K562 (cell line): Measurements from ENCODE around the gene THSD8. TPM values are rescaled to one million over a fixed set of nuclear protein-coding genes. Genes with fewer than 3 reads are reported as not detected.

Experiments
- DMBX1 ChIP-seq: fragments of 250-450 bp; sonication (Bioruptor Pico); IDR thresholded peaks from 2 replicates; pipeline ENCODE4 v1.8.0; 2022; ENCODE audit warnings: inconsistent platforms, mild to moderate bottlenecking, moderate library complexity, borderline replicate concordance
- FOXA1 ChIP-seq: fragments of 450-650 bp; IDR thresholded peaks from 2 replicates; pipeline ENCODE4 v1.6.1; 2016; ENCODE audit warnings: mild to moderate bottlenecking, borderline replicate concordance
- GATAD2B ChIP-seq: fragments of 450-650 bp; IDR thresholded peaks from 2 replicates; pipeline ENCODE4 v1.6.1; 2017; ENCODE audit warnings: mild to moderate bottlenecking, borderline replicate concordance
- ILF3 ChIP-seq: fragments of 450-650 bp; IDR thresholded peaks from 2 replicates; pipeline ENCODE4 v1.6.1; 2018; ENCODE audit warnings: antibody characterized with exemption, mild to moderate bottlenecking, moderate library complexity, borderline replicate concordance
- KDM1A ChIP-seq, 2 experiments: fragments of 450-650 bp; IDR thresholded peaks; 2 replicates each; pipeline ENCODE4 v1.6.1; 2016; ENCODE audit warnings: mild to moderate bottlenecking in 2 of 2
- MECOM ChIP-seq: fragments of 250-450 bp; sonication (Bioruptor Pico); IDR thresholded peaks from 2 replicates; pipeline ENCODE4 v1.8.0; 2022; ENCODE audit warnings: inconsistent platforms
- MEIS2 ChIP-seq: fragments of 450-650 bp; IDR thresholded peaks from 2 replicates; pipeline ENCODE4 v1.6.1; 2014; ENCODE audit warnings: mild to moderate bottlenecking; ENCODE audit not compliant: partially characterized antibody
- MYC ChIP-seq, 2 experiments: fragments of 250-450 bp in 1 of 2; sonication (Bioruptor Pico) in 1 of 2; IDR thresholded peaks; 2 replicates each; pipeline versions ENCODE4 v1.5.1 to v1.6.1; 2012 to 2021; ENCODE audit warnings: low read depth in 2 of 2, borderline replicate concordance in 1 of 2, improper control_type of control experiment in 1 of 2, low read length in 1 of 2, mild to moderate bottlenecking in 1 of 2, moderate library complexity in 1 of 2
- NCOA2 ChIP-seq, 2 experiments: fragments of 450-650 bp; IDR thresholded peaks; 2 replicates each; pipeline ENCODE4 v1.6.1; 2018; ENCODE audit warnings: mild to moderate bottlenecking in 2 of 2, moderate library complexity in 1 of 2; ENCODE audit not compliant: partially characterized antibody in 2 of 2
- PRMT5 ChIP-seq: sonication (generic); formaldehyde crosslinking; IDR thresholded peaks from 2 replicates; pipeline ENCODE4 v1.5.0; 2020; ENCODE audit warnings: missing genetic modification reagents
- SMARCA5 ChIP-seq: fragments of 450-650 bp; IDR thresholded peaks from 2 replicates; pipeline ENCODE4 v1.6.1; 2016
- SMC3 ChIP-seq: conservative IDR thresholded peaks from 2 replicates; pipeline ENCODE4 v1.6.1; 2011; ENCODE audit warnings: low read depth, low read length, improper control_type of control experiment; ENCODE audit not compliant: insufficient read depth
- SP2 ChIP-seq: IDR thresholded peaks from 2 replicates; pipeline ENCODE4 v1.6.1; 2011; ENCODE audit warnings: mild to moderate bottlenecking, low read depth, low read length, moderate library complexity; ENCODE audit not compliant: poor library complexity, severe bottlenecking; ENCODE audit errors: extremely low read depth
- ZBTB1 ChIP-seq: sonication (generic); formaldehyde crosslinking; IDR thresholded peaks from 2 replicates; pipeline ENCODE4 v1.8.1; 2023; ENCODE audit warnings: missing genetic modification reagents, low read depth, mild to moderate bottlenecking, borderline replicate concordance
- ZFP36 ChIP-seq: fragments of 150-350 bp; IDR thresholded peaks from 2 replicates; pipeline ENCODE4 v1.6.1; 2018; ENCODE audit warnings: low read length, low read depth; ENCODE audit not compliant: partially characterized antibody
- ZNF184 ChIP-seq: sonication (generic); formaldehyde crosslinking; IDR thresholded peaks from 2 replicates; pipeline ENCODE4 v1.5.0; 2020; ENCODE audit warnings: missing genetic modification reagents
- ZNF717 ChIP-seq: fragments of 250-450 bp; sonication (Bioruptor Pico); IDR thresholded peaks from 2 replicates; pipeline ENCODE4 v1.5.0; 2021
- ZNF79 ChIP-seq: fragments of 250-450 bp; sonication (Bioruptor Pico); IDR thresholded peaks from 2 replicates; pipeline ENCODE4 v1.4.0; 2020; ENCODE audit warnings: low read depth, mild to moderate bottlenecking, moderate library complexity
- polyA plus RNA-seq, 8 experiments: library from polyadenylated mRNA; depleted of rRNA in 4 of 8; stranded (reverse) in 5 of 8; unstranded in 3 of 8; fragments of >200 nt; fragmentation: Nextera tagmentation in 2 of 8; fragmentation: Illumina TruSeq in 1 of 8; extraction: Ambion mirVana in 2 of 8; extraction: Trizol in 1 of 8; gene quantifications; 2 replicates each; pipeline versions ENCODE4 v1.2.1 to v1.2.3, GENCODE V29; 2011 to 2014; ENCODE audit warnings: inconsistent platforms in 1 of 8, missing spikeins in 1 of 8
- total RNA-seq, 7 experiments: library from RNA; depleted of rRNA in 6 of 7; stranded (reverse); fragments of >200 nt in 6 of 7; fragmentation: Illumina TruSeq in 2 of 7; extraction: Trizol in 2 of 7; gene quantifications; 2 replicates each; pipeline versions ENCODE4 v1.2.1 to v1.2.3, GENCODE V29; 2011 to 2021; ENCODE audit warnings: low replicate concordance in 1 of 7
- TF ChIP-seq, protein P1 (sequence below): fragments of 450-650 bp; IDR thresholded peaks from 2 replicates; pipeline ENCODE4 v1.7.1; 2018; ENCODE audit warnings: mild to moderate bottlenecking, low read depth; ENCODE audit not compliant: partially characterized antibody
- TF ChIP-seq, protein P2 (sequence below): fragments of 450-650 bp; IDR thresholded peaks from 2 replicates; pipeline ENCODE4 v1.6.1; 2016; ENCODE audit warnings: low read depth

The THSD8 gene
- total and polyA plus RNA-seq, 9 of the 15 experiments (the other 6 are each of a cell fraction or from before 2014, with no cell fraction given) = 8.4 to 42.4 (median 19.9) TPM; not detected in 2

DNA sequence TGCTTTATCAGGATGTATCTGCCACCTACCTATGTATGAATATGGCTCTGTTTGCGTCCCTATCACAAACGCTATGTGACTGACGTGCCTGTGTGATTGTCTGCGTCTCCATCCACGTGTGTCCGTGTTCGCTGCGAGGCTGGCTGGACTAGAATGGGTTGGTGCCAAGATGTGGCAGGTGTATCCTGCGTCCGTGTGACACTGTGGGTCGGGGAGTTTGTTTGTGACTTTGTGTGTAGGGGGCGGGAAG, 19.8 kb upstream of the THSD8 start (continued):
- TF ChIP-seq, protein P1, sequence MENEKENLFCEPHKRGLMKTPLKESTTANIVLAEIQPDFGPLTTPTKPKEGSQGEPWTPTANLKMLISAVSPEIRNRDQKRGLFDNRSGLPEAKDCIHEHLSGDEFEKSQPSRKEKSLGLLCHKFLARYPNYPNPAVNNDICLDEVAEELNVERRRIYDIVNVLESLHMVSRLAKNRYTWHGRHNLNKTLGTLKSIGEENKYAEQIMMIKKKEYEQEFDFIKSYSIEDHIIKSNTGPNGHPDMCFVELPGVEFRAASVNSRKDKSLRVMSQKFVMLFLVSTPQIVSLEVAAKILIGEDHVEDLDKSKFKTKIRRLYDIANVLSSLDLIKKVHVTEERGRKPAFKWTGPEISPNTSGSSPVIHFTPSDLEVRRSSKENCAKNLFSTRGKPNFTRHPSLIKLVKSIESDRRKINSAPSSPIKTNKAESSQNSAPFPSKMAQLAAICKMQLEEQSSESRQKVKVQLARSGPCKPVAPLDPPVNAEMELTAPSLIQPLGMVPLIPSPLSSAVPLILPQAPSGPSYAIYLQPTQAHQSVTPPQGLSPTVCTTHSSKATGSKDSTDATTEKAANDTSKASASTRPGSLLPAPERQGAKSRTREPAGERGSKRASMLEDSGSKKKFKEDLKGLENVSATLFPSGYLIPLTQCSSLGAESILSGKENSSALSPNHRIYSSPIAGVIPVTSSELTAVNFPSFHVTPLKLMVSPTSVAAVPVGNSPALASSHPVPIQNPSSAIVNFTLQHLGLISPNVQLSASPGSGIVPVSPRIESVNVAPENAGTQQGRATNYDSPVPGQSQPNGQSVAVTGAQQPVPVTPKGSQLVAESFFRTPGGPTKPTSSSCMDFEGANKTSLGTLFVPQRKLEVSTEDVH = no peak
- TF ChIP-seq, protein P2, sequence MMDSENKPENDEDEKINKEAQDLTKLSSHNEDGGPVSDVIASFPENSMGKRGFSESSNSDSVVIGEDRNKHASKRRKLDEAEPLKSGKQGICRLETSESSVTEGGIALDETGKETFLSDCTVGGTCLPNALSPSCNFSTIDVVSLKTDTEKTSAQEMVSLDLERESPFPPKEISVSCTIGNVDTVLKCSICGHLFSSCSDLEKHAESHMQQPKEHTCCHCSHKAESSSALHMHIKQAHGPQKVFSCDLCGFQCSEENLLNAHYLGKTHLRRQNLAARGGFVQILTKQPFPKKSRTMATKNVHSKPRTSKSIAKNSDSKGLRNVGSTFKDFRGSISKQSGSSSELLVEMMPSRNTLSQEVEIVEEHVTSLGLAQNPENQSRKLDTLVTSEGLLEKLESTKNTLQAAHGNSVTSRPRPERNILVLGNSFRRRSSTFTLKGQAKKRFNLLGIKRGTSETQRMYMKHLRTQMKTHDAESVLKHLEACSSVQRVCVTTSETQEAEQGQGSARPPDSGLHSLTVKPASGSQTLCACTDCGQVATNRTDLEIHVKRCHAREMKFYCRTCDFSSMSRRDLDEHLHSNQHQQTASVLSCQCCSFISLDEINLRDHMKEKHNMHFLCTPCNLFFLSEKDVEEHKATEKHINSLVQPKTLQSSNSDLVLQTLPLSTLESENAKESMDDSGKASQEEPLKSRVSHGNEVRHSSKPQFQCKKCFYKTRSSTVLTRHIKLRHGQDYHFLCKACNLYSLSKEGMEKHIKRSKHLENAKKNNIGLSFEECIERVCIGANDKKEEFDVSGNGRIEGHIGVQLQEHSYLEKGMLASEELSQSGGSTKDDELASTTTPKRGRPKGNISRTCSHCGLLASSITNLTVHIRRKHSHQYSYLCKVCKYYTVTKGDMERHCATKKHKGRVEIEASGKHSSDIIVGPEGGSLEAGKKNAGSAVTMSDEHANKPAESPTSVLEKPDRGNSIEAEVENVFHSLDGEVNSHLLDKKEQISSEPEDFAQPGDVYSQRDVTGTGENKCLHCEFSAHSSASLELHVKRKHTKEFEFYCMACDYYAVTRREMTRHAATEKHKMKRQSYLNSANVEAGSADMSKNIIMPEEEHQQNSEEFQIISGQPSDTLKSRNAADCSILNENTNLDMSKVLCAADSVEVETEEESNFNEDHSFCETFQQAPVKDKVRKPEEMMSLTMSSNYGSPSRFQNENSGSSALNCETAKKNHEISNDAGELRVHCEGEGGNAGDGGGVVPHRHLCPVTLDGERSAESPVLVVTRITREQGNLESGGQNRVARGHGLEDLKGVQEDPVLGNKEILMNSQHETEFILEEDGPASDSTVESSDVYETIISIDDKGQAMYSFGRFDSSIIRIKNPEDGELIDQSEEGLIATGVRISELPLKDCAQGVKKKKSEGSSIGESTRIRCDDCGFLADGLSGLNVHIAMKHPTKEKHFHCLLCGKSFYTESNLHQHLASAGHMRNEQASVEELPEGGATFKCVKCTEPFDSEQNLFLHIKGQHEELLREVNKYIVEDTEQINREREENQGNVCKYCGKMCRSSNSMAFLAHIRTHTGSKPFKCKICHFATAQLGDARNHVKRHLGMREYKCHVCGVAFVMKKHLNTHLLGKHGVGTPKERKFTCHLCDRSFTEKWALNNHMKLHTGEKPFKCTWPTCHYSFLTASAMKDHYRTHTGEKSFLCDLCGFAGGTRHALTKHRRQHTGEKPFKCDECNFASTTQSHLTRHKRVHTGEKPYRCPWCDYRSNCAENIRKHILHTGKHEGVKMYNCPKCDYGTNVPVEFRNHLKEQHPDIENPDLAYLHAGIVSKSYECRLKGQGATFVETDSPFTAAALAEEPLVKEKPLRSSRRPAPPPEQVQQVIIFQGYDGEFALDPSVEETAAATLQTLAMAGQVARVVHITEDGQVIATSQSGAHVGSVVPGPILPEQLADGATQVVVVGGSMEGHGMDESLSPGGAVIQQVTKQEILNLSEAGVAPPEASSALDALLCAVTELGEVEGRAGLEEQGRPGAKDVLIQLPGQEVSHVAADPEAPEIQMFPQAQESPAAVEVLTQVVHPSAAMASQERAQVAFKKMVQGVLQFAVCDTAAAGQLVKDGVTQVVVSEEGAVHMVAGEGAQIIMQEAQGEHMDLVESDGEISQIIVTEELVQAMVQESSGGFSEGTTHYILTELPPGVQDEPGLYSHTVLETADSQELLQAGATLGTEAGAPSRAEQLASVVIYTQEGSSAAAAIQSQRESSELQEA = no peak
- TF ChIP-seq FOXA1 (no peak), PRMT5 (CRISPR knock-in tag) (no peak), MYC (IDR thresholded peaks at IDR 0.05; ENCODE audit: low read depth, low read length) (no peak), MYC (CRISPR knock-in tag; IDR thresholded peaks at IDR 0.05; ENCODE audit: borderline replicate concordance, low read depth) (peak; percentile 33; the same call in 1 of the 2 replicates), ZFP36 (no peak), DMBX1 (CRISPR knock-in tag) (no peak), MECOM (CRISPR knock-in tag) (0 out of 2 replicates have a peak, but pooled peaks have one; percentile 25), ZNF717 (CRISPR knock-in tag) (0 out of 2 replicates have a peak, but pooled peaks have one; percentile 54), ZNF79 (CRISPR knock-in tag) (no peak), SMC3 (no peak), KDM1A (IDR thresholded peaks at IDR 0.05) (peak in 1 of 2 experiments; percentile 58; a peak in 2 of 4 replicates), SMARCA5 (peak; percentile 67; the same call in 1 of the 2 replicates), NCOA2 (IDR thresholded peaks at IDR 0.05; ENCODE audit: partially characterized antibody in 2 of 2) (no peak), ZBTB1 (no peak), GATAD2B (no peak), ZNF184 (CRISPR knock-in tag) (no peak), SP2 (no peak), MEIS2 (no peak), ILF3 (no peak)
